HPDE6-E6E7 (cell line): ENCODE measurements around the gene ZNF772.

ENCODE experiments used
- DNase-seq: peaks from one replicate; pipeline ENCODE4 v3.0.0; 2011; ENCODE audit warnings: missing footprints; ENCODE audit errors: extremely low spot score

ZNF772 gene

GRCh38 chr19:57435062-57435978, 42.0 kb downstream of the ZNF772 start, which contains the start of gene ZNF749:
ZNF749 (plus strand) TSS chr19:57435325; CDS start chr19:57435579, 254 bp downstream.
- peak; percentile 93 for DNase-seq

GRCh38 chr19:57434386-57435061, 42.8 kb downstream of the ZNF772 start:
- no peak for DNase-seq

GRCh38 chr19:57421037-57421436, 56.3 kb downstream of the ZNF772 start:
- DNase-seq = no peak

- DNase-seq = no peak
Observed at GRCh38 chr19:57419439-57419838, 57.9 kb downstream of the ZNF772 start.
